ENCODE measurements around the gene ALKBH4. TPM values are rescaled to one million over a fixed set of nuclear protein-coding genes. Genes with fewer than 3 reads are reported as not detected.

The ALKBH4 gene
- total and polyA plus RNA-seq, 2 of the 8 experiments (the other 6 are each of a cell fraction or from before 2014, with no cell fraction given): 10.2 to 16.6 TPM

DNA sequence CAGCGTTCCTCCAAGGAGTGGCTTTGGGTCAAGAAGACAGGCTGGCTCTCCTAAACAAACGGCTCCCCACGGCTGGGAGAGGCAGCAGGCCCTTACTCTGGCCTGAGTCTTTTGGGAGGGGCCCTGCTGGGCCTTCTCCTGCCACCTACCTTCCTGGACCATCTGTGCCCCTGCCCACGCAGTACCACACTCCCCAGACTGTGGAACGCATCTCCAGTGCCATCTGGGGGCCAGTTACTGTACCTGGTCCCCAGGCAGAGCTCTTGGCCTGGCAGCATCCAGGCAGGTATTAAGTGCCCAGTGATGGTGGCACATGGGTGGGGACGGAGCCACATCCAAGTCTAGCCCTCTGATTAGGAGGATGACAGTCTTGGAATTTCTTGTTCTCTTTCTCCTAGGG lies 14.4 kb downstream of the ALKBH4 start (continued):
- TF ChIP-seq NRF1 (IDR thresholded peaks at IDR 0.05; ENCODE audit: low read depth, low read length) (no peak), HDAC6 (IDR thresholded peaks at IDR 0.05; ENCODE audit: low read depth, low read length) (no peak), CTBP2 (IDR thresholded peaks at IDR 0.05; ENCODE audit: borderline replicate concordance, insufficient read depth, insufficient read length, low read length) (no peak), CHD1 (IDR thresholded peaks at IDR 0.05; ENCODE audit: low read depth, low read length) (no peak), TBP (IDR thresholded peaks at IDR 0.05; ENCODE audit: low read depth, low read length) (no peak)
